Measurements from ENCODE around the gene ZBTB17.
"Not testable (repeated sequence)": the region's sequence is repeated elsewhere in the genome, so short reads cannot be mapped to it uniquely, and the experiment has no call there.

Gene ZBTB17

DNA sequence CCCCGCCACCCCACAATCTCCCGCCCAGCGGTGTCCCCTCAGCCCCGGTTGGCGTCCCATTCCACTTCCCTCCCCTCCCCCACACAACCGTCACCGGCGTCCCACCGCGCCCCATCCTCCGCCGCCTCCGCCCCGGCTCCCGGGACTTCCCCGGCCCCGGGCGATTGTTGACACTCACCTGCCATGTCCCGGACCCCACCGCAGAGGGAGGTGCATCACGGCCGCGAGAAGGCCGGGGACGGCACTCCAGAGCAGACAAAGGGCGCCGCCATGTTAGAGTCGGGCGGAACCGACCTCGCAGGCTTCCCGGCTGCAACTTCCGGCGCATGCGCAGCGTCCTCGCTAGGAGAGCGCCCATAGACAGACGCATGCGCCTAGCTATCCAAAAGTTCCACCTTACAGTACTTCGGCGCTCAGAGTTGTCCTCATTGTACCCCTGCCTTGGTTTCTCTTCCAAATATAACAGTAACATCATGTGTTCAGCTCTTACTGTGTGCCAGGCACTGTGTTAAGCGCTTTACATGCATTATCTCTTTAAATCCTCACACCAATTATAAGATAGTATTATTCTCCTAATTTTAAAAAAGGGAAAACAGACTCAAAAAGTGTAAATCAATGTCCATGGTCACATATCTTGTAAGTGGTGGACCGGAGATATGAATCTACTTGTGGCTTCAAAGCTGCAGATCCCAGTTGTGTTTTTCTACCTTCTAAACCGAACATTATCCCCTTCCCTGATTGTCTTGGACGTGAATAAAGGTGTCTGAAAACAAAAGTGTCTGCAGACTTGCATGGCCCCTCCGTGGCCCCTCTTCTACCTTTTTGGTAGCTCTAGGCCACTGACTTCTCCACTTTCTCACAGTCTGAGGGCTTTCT, at the start of gene ZBTB17:
TSS of gene ZBTB17 (minus strand) at position 297 of the 876 bp plus-strand sequence. CDS start 27,606 bp downstream, outside the sequence.
- TF ChIP-seq, protein P1, sequence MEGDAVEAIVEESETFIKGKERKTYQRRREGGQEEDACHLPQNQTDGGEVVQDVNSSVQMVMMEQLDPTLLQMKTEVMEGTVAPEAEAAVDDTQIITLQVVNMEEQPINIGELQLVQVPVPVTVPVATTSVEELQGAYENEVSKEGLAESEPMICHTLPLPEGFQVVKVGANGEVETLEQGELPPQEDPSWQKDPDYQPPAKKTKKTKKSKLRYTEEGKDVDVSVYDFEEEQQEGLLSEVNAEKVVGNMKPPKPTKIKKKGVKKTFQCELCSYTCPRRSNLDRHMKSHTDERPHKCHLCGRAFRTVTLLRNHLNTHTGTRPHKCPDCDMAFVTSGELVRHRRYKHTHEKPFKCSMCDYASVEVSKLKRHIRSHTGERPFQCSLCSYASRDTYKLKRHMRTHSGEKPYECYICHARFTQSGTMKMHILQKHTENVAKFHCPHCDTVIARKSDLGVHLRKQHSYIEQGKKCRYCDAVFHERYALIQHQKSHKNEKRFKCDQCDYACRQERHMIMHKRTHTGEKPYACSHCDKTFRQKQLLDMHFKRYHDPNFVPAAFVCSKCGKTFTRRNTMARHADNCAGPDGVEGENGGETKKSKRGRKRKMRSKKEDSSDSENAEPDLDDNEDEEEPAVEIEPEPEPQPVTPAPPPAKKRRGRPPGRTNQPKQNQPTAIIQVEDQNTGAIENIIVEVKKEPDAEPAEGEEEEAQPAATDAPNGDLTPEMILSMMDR (IDR thresholded peaks at IDR 0.05; ENCODE audit: low read depth, low read length): no peak
- in situ Hi-C loops (cut with HindIII; ENCODE audit: low sequenced_read_pairs): no loop called here
- peak within 1 kb of the TSS; percentile 85 for H3K4me3 ChIP-seq (ENCODE audit: low read depth, low read length)
- DNase-seq (ENCODE audit: low read depth, low spot score): peak; percentile 91

DNA sequence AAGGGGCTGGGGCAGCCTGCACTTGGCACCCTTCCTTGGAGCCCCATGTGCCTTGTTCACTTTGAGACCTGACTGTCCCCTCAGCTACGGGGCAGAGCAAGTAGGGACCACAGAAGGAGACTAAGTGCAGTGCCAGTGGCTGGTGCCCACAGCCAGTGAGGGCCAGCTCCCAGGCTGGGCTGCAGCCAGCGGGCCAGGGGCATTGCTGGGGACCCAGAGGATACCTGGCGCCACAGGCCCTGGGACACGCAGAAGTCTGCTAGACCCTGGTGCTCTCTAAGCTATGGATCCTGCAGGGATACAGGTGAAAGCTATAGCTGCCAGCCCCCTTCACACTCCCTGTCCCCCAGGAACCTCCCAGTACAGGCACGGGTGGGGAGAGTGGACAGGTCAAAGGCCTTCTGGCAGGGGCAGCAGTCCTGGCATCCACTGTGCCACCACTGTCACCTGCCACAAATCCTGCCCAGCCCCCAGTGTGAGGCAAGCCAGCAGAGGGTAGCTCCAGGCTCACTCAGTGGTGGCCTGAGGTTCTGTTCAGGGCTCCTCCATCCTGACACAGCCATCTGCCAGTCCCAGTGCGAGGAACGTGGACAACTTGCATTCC, 47.3 kb upstream of the ZBTB17 start:
- no peak for DNase-seq (ENCODE audit: low read depth, low spot score)
- TF ChIP-seq, protein P1 (IDR thresholded peaks at IDR 0.05; ENCODE audit: low read depth, low read length): no peak
- in situ Hi-C loops (cut with HindIII; ENCODE audit: low sequenced_read_pairs): no loop called here
- H3K4me3 ChIP-seq (ENCODE audit: low read depth, low read length): no peak overlapping the region

DNA sequence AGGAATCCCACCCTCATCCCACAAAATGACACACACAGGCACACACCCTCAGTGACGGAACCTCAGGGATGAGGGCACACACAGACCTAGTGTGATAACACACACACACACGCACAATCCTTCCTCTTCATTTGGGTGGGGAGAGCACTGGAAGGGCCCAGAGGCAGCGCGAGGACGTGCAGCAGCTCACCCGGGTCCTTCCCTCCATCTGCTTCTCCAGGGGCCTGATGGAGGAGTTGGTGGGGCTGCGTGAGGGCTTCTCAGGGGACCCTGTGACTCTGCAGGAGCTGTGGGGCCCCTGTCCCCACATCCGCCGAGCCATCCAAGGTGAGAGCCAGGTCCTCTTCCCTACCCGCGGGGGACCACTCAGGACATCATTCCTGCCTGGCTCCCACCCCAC, 46.5 kb upstream of the ZBTB17 start:
- DNase-seq (ENCODE audit: low read depth, low spot score): no peak
- TF ChIP-seq, protein P1 (IDR thresholded peaks at IDR 0.05; ENCODE audit: low read depth, low read length): no peak
- no peak overlapping the region for H3K4me3 ChIP-seq (ENCODE audit: low read depth, low read length)
- in situ Hi-C loops (cut with HindIII; ENCODE audit: low sequenced_read_pairs): no loop called here

DNA sequence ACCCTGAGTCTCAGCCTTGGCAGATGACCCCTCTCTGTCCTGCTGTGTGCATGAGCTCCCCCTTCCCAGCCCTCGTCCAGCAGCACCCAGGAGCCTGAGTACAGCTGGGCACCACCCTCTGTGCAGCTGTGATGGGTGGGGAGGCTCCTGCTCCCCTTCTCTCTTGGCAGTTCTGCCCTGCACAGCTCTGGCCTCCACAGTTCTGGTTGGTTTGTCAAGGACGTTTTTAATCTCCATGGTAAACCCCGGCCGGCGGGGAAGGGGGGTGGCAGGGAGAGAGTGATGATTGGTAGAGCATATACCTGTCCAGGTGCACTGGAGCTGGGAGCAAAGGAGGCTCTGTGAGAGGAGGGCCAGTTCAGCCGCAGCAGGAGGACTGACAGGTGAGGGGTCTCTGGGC, 45.8 kb upstream of the ZBTB17 start, which contains the start of gene CLCNKA:
TSS of gene CLCNKA (plus strand) at position 356 of the 400 bp plus-strand sequence. CDS start 584 bp downstream, outside the sequence.
- TF ChIP-seq, protein P1 (IDR thresholded peaks at IDR 0.05; ENCODE audit: low read depth, low read length): no peak
- H3K4me3 ChIP-seq (ENCODE audit: low read depth, low read length): no peak within 1 kb of the TSS
- DNase-seq (ENCODE audit: low read depth, low spot score): no peak
- in situ Hi-C loops (cut with HindIII; ENCODE audit: low sequenced_read_pairs): no loop called here

DNA sequence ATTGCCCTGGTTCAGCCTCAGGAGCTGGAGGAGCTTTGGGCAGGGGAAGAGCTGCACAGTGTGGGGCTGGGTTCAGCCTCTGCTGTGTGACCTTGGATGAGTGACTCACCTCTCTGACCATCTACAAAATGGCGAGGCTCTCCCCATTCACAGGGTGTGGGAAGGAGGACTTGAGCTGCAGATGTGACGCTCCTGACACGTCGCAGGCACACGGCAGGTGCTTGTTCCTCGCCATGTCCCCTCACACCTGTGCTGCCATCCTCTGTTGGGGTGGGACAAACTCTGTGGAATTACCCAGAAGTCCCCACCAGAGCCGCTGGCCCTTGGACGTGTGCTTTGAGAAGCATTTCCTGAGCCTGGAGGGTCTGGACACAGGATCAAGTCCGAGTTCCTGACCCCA, 45.0 kb upstream of the ZBTB17 start:
- in situ Hi-C loops (cut with HindIII; ENCODE audit: low sequenced_read_pairs); DNase-seq (ENCODE audit: low read depth, low spot score); H3K4me3 ChIP-seq (ENCODE audit: low read depth, low read length): not testable (repeated sequence)

DNA sequence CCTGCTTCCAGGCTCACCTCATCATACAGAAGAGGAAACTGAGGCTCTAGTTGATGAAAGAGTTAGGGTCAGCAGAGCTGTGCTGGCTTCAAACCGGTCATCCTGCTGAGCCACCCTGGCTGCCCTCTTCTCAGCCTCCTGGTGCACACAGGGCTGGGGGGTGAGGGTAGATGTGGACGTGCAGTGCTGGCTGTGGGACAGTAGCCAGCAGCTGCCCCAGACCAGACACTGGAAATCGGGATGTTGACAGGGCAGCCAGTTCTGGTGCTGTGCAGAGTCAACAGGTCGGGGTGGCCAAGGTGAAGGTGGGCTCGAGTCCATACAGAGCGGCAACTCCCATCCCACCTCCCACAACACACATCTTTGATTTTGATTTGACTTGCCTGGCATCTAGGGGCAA, 44.4 kb upstream of the ZBTB17 start:
- TF ChIP-seq, protein P1 (IDR thresholded peaks at IDR 0.05; ENCODE audit: low read depth, low read length): no peak
- no peak for DNase-seq (ENCODE audit: low read depth, low spot score)
- H3K4me3 ChIP-seq (ENCODE audit: low read depth, low read length): no peak overlapping the region
- in situ Hi-C loops (cut with HindIII; ENCODE audit: low sequenced_read_pairs): no loop called here
